ENCODE results near the gene CYP2A6. TPM values are rescaled to one million over a fixed set of nuclear protein-coding genes. Genes with fewer than 3 reads are reported as not detected.
"Not testable (repeated sequence)": the region's sequence is repeated elsewhere in the genome, so short reads cannot be mapped to it uniquely, and the experiment has no call there.

Gene CYP2A6
- total RNA-seq, 3 donors from 2014 or later: 0.38 to 0.50 (median 0.38) TPM

GRCh38 chr19:40867701-40868100 lies 17.5 kb upstream of the CYP2A6 start:
- Mint-ChIP-seq H3K4me3 (no peak overlapping the region), H3K4me1 (ENCODE audit: low read depth) (no peaks in the 10 kb centered on the region), H3K9me3 (peaks cover 3% of the 10 kb centered on the region), H3K36me3 (ENCODE audit: insufficient read depth) (no peaks in the 10 kb centered on the region), H3K27me3 (ENCODE audit: low read depth) (peaks cover 13% of the 10 kb centered on the region)
- DNase-seq (no peak), ATAC-seq (no peak)

GRCh38 chr19:40864739-40865496 lies 14.7 kb upstream of the CYP2A6 start:
- H3K36me3 Mint-ChIP-seq (ENCODE audit: insufficient read depth); H3K4me1 Mint-ChIP-seq (ENCODE audit: low read depth): not testable (repeated sequence)

GRCh38 chr19:40862785-40863184 lies 12.5 kb upstream of the CYP2A6 start:
- H3K9me3 Mint-ChIP-seq: no peaks in the 10 kb centered on the region
- no peaks in the 10 kb centered on the region for H3K36me3 Mint-ChIP-seq (ENCODE audit: insufficient read depth)
- no peak for DNase-seq
- ATAC-seq: no peak
- peaks cover 12% of the 10 kb centered on the region for H3K27me3 Mint-ChIP-seq (ENCODE audit: low read depth)
- H3K4me1 Mint-ChIP-seq (ENCODE audit: low read depth): no peaks in the 10 kb centered on the region
- H3K4me3 Mint-ChIP-seq: no peak overlapping the region

More at GRCh38 chr19:40864739-40865496, 14.7 kb upstream of the CYP2A6 start:
- DNase-seq, H3K4me3 Mint-ChIP-seq, ATAC-seq, H3K9me3 Mint-ChIP-seq: not testable (repeated sequence)
- H3K27me3 Mint-ChIP-seq (ENCODE audit: low read depth): peaks cover 12% of the 10 kb centered on the region

- H3K9me3 Mint-ChIP-seq: no peaks in the 10 kb centered on the region
- H3K27me3 Mint-ChIP-seq (ENCODE audit: low read depth): peaks cover 12% of the 10 kb centered on the region
- DNase-seq (no peak), ATAC-seq (no peak)
- H3K4me3 Mint-ChIP-seq: no peak overlapping the region
- H3K36me3 Mint-ChIP-seq (ENCODE audit: insufficient read depth): no peaks in the 10 kb centered on the region
- no peaks in the 10 kb centered on the region for H3K4me1 Mint-ChIP-seq (ENCODE audit: low read depth)
Observed at GRCh38 chr19:40862333-40862732, 12.1 kb upstream of the CYP2A6 start.

- no peaks in the 10 kb centered on the region for H3K4me1 Mint-ChIP-seq (ENCODE audit: low read depth)
- DNase-seq (no peak), ATAC-seq (no peak)
- no peaks in the 10 kb centered on the region for H3K36me3 Mint-ChIP-seq (ENCODE audit: insufficient read depth)
- H3K9me3 Mint-ChIP-seq: no peaks in the 10 kb centered on the region
- H3K27me3 Mint-ChIP-seq (ENCODE audit: low read depth): peaks cover 4% of the 10 kb centered on the region
- H3K4me3 Mint-ChIP-seq: no peak overlapping the region
Observed at GRCh38 chr19:40858109-40858508, 7.9 kb upstream of the CYP2A6 start.

GRCh38 chr19:40852467-40853152 lies 2.4 kb upstream of the CYP2A6 start:
- not testable (repeated sequence) for H3K4me1 Mint-ChIP-seq (ENCODE audit: low read depth); ATAC-seq; H3K4me3 Mint-ChIP-seq; DNase-seq; H3K36me3 Mint-ChIP-seq (ENCODE audit: insufficient read depth); H3K9me3 Mint-ChIP-seq
- peaks cover 22% of the 10 kb centered on the region for H3K27me3 Mint-ChIP-seq (ENCODE audit: low read depth)

- not testable (repeated sequence) for DNase-seq, ATAC-seq, H3K4me3 Mint-ChIP-seq
Observed at GRCh38 chr19:40846722-40847121, 3.5 kb downstream of the CYP2A6 start.

GRCh38 chr19:40843653-40844052 lies 6.6 kb downstream of the CYP2A6 start:
- H3K4me3 Mint-ChIP-seq: peak overlapping the region; percentile 68
- not testable (repeated sequence) for H3K9me3 Mint-ChIP-seq; H3K36me3 Mint-ChIP-seq (ENCODE audit: insufficient read depth)
- DNase-seq (peak; percentile 77), ATAC-seq (peak; percentile 92 to 94)
- peaks cover 13% of the 10 kb centered on the region for H3K27me3 Mint-ChIP-seq (ENCODE audit: low read depth)
- H3K4me1 Mint-ChIP-seq (ENCODE audit: low read depth): peaks cover 21% of the 10 kb centered on the region

More at GRCh38 chr19:40846722-40847121, 3.5 kb downstream of the CYP2A6 start:
- Mint-ChIP-seq H3K27me3 (ENCODE audit: low read depth) (peaks cover 29% of the 10 kb centered on the region), H3K4me1 (ENCODE audit: low read depth) (peaks cover 26% of the 10 kb centered on the region)
- not testable (repeated sequence) for H3K36me3 Mint-ChIP-seq (ENCODE audit: insufficient read depth); H3K9me3 Mint-ChIP-seq

GRCh38 chr19:40842997-40843652 lies 7.1 kb downstream of the CYP2A6 start:
- not testable (repeated sequence) for ATAC-seq; H3K9me3 Mint-ChIP-seq; H3K36me3 Mint-ChIP-seq (ENCODE audit: insufficient read depth); DNase-seq
- Mint-ChIP-seq H3K27me3 (ENCODE audit: low read depth) (peaks cover 12% of the 10 kb centered on the region), H3K4me1 (ENCODE audit: low read depth) (peaks cover 19% of the 10 kb centered on the region), H3K4me3 (peak overlapping the region; percentile 68)

- not testable (repeated sequence) for DNase-seq; H3K36me3 Mint-ChIP-seq (ENCODE audit: insufficient read depth); H3K9me3 Mint-ChIP-seq; H3K4me3 Mint-ChIP-seq; ATAC-seq; H3K27me3 Mint-ChIP-seq (ENCODE audit: low read depth)
- peaks cover 19% of the 10 kb centered on the region for H3K4me1 Mint-ChIP-seq (ENCODE audit: low read depth)
Observed at GRCh38 chr19:40842012-40842411, 8.2 kb downstream of the CYP2A6 start.

GRCh38 chr19:40838477-40838876 lies 11.8 kb downstream of the CYP2A6 start:
- not testable (repeated sequence) for ATAC-seq; DNase-seq; H3K27me3 Mint-ChIP-seq (ENCODE audit: low read depth); H3K4me3 Mint-ChIP-seq; H3K9me3 Mint-ChIP-seq; H3K4me1 Mint-ChIP-seq (ENCODE audit: low read depth); H3K36me3 Mint-ChIP-seq (ENCODE audit: insufficient read depth)

GRCh38 chr19:40836754-40837429 lies 13.4 kb downstream of the CYP2A6 start:
- ATAC-seq: no peak
- no peaks in the 10 kb centered on the region for H3K36me3 Mint-ChIP-seq (ENCODE audit: insufficient read depth)
- H3K4me3 Mint-ChIP-seq: no peak overlapping the region
- no peaks in the 10 kb centered on the region for H3K27me3 Mint-ChIP-seq (ENCODE audit: low read depth)
- H3K4me1 Mint-ChIP-seq (ENCODE audit: low read depth): peaks cover 8% of the 10 kb centered on the region
- no peak for DNase-seq
- H3K9me3 Mint-ChIP-seq: no peaks in the 10 kb centered on the region

- not testable (repeated sequence) for DNase-seq; H3K4me1 Mint-ChIP-seq (ENCODE audit: low read depth); H3K4me3 Mint-ChIP-seq; H3K36me3 Mint-ChIP-seq (ENCODE audit: insufficient read depth); H3K27me3 Mint-ChIP-seq (ENCODE audit: low read depth); H3K9me3 Mint-ChIP-seq; ATAC-seq
Observed at GRCh38 chr19:40833728-40834533, 16.3 kb downstream of the CYP2A6 start.
